K562 (cell line): Measurements from ENCODE around the gene RXRB. TPM values are rescaled to one million over a fixed set of nuclear protein-coding genes. Genes with fewer than 3 reads are reported as not detected.

Experiments
- CBFB ChIP-seq: sonication (generic); formaldehyde crosslinking; IDR thresholded peaks from 2 replicates; pipeline ENCODE4 v1.4.0; 2020; ENCODE audit warnings: mild to moderate bottlenecking, missing genetic modification reagents
- DIDO1 ChIP-seq: fragments of 450-650 bp; IDR thresholded peaks from 2 replicates; pipeline ENCODE4 v1.6.1; 2016; ENCODE audit warnings: low read depth, missing biosample characterization, missing genetic modification characterization
- DPF2 ChIP-seq: fragments of 450-650 bp; IDR thresholded peaks from 2 replicates; pipeline ENCODE4 v1.6.1; 2016
- ETV1 ChIP-seq: fragments of 450-650 bp; conservative IDR thresholded peaks from 2 replicates; pipeline ENCODE4 v1.6.1; 2016; ENCODE audit warnings: missing genetic modification characterization, control low read depth, low read depth, missing compliant biosample characterization
- ETV6 ChIP-seq, 3 experiments: fragments of 150-350 bp in 1 of 3; sonication (generic) in 1 of 3; formaldehyde crosslinking in 1 of 3; IDR thresholded peaks; 2 replicates each; pipeline versions ENCODE4 v1.6.1 to v1.8.0; 2014 to 2022; ENCODE audit warnings: borderline replicate concordance in 2 of 3, low read depth in 2 of 3, antibody characterized with exemption in 1 of 3, low read length in 1 of 3, mild to moderate bottlenecking in 1 of 3, missing genetic modification reagents in 1 of 3
- GATAD2B ChIP-seq: fragments of 450-650 bp; IDR thresholded peaks from 2 replicates; pipeline ENCODE4 v1.6.1; 2017; ENCODE audit warnings: mild to moderate bottlenecking, borderline replicate concordance
- ID3 ChIP-seq, 2 experiments: fragments of 250-450 bp in 1 of 2; fragments of 450-650 bp in 1 of 2; sonication (Bioruptor Pico) in 1 of 2; IDR thresholded peaks; 2 replicates each; pipeline versions ENCODE4 v1.6.1 to v1.8.0; 2016 to 2021; ENCODE audit warnings: mild to moderate bottlenecking in 2 of 2, moderate library complexity in 2 of 2, missing compliant biosample characterization in 1 of 2, missing genetic modification characterization in 1 of 2
- MXD1 ChIP-seq: fragments of 250-450 bp; sonication (Bioruptor Pico); IDR thresholded peaks from 2 replicates; pipeline ENCODE4 v1.8.0; 2021; ENCODE audit warnings: borderline replicate concordance, mild to moderate bottlenecking, moderate library complexity; ENCODE audit not compliant: poor library complexity, severe bottlenecking
- SMARCA4 ChIP-seq: fragments of 450-650 bp; IDR thresholded peaks from 2 replicates; pipeline ENCODE4 v1.6.1; 2016
- SRSF9 ChIP-seq: fragments of 200-400 bp; formaldehyde crosslinking; IDR thresholded peaks from 2 replicates; pipeline ENCODE4 v1.6.1; 2017; ENCODE audit warnings: low read depth, low read length, borderline replicate concordance
- TAL1 ChIP-seq: fragments of 450-650 bp; IDR thresholded peaks from 2 replicates; pipeline ENCODE4 v1.6.1; 2016; ENCODE audit warnings: mild to moderate bottlenecking
- YY1 ChIP-seq, 3 experiments: IDR thresholded peaks; 2 replicates each; pipeline ENCODE4 v1.6.1; 2011; ENCODE audit warnings: low read length in 2 of 3, mild to moderate bottlenecking in 2 of 3, moderate library complexity in 2 of 3, borderline replicate concordance in 1 of 3, control low read depth in 1 of 3, low read depth in 1 of 3; ENCODE audit not compliant: insufficient read depth in 3 of 3, insufficient replicate concordance in 2 of 3, control insufficient read depth in 1 of 3, insufficient read length in 1 of 3; ENCODE audit errors: extremely low read depth in 1 of 3
- ZNF23 ChIP-seq: fragments of 250-450 bp; sonication (Bioruptor Pico); IDR thresholded peaks from 2 replicates; pipeline ENCODE4 v1.4.0; 2020; ENCODE audit warnings: mild to moderate bottlenecking
- ZNF398 ChIP-seq: fragments of 250-450 bp; sonication (Bioruptor Pico); IDR thresholded peaks from 2 replicates; pipeline ENCODE4 v1.8.0; 2021; ENCODE audit warnings: moderate library complexity, mild to moderate bottlenecking, inconsistent platforms
- ZNF75A ChIP-seq: fragments of 450-650 bp; formaldehyde crosslinking; IDR thresholded peaks from 2 replicates; pipeline ENCODE4 v1.4.0; 2020; ENCODE audit warnings: mild to moderate bottlenecking
- polyA plus RNA-seq, 8 experiments: library from polyadenylated mRNA; depleted of rRNA in 4 of 8; stranded (reverse) in 5 of 8; unstranded in 3 of 8; fragments of >200 nt; fragmentation: Nextera tagmentation in 2 of 8; fragmentation: Illumina TruSeq in 1 of 8; extraction: Ambion mirVana in 2 of 8; extraction: Trizol in 1 of 8; gene quantifications; 2 replicates each; pipeline versions ENCODE4 v1.2.1 to v1.2.3, GENCODE V29; 2011 to 2014; ENCODE audit warnings: inconsistent platforms in 1 of 8, missing spikeins in 1 of 8
- total RNA-seq, 7 experiments: library from RNA; depleted of rRNA in 6 of 7; stranded (reverse); fragments of >200 nt in 6 of 7; fragmentation: Illumina TruSeq in 2 of 7; extraction: Trizol in 2 of 7; gene quantifications; 2 replicates each; pipeline versions ENCODE4 v1.2.1 to v1.2.3, GENCODE V29; 2011 to 2021; ENCODE audit warnings: low replicate concordance in 1 of 7

The RXRB gene
- total and polyA plus RNA-seq, 9 of the 15 experiments (the other 6 are each of a cell fraction or from before 2014, with no cell fraction given) = 0.76 to 35.5 (median 18.4) TPM

- TF ChIP-seq ID3 (CRISPR knock-in tag; IDR thresholded peaks at IDR 0.05) (no peak), ID3 (tag; IDR thresholded peaks at IDR 0.05) (peak; percentile 38; the same call in 1 of the 2 replicates), GATAD2B (no peak), ZNF23 (CRISPR knock-in tag) (no peak), ETV1 (tag) (peak; percentile 48), CBFB (peak; percentile 62; the same call in 1 of the 2 replicates), SMARCA4 (no peak), DPF2 (no peak), ZNF75A (CRISPR knock-in tag) (no peak), ZNF398 (no peak), SRSF9 (no peak), ETV6 (IDR thresholded peaks at IDR 0.05; ENCODE audit: borderline replicate concordance in 1 of 2, low read depth in 2 of 2, low read length in 1 of 2) (0 out of 4 replicates have a peak, but pooled peaks of 1 of the 2 experiments have one; percentile 34), ETV6 (CRISPR knock-in tag; IDR thresholded peaks at IDR 0.05; ENCODE audit: borderline replicate concordance) (no peak), TAL1 (no peak), YY1 (IDR thresholded peaks at IDR 0.05; ENCODE audit: borderline replicate concordance in 1 of 3, control insufficient read depth in 1 of 3, extremely low read depth in 1 of 3, insufficient read depth in 3 of 3, insufficient read length in 1 of 3, insufficient replicate concordance in 2 of 3, low read depth in 1 of 3, low read length in 2 of 3) (peak in 2 of 3 experiments; percentile 27 to 88), DIDO1 (tag) (0 out of 2 replicates have a peak, but pooled peaks have one; percentile 26), MXD1 (CRISPR knock-in tag) (no peak)
Observed at GRCh38 chr6:33183071-33183683, 17.3 kb downstream of the RXRB start (continued).
